Fibroblast of skin of right quadriceps (primary cell): Measurements from ENCODE around the gene RHBDD1.

ENCODE experiments used
- DNase-seq: peaks from one replicate; pipeline ENCODE4 v3.0.0-alpha.2; 2013

The RHBDD1 gene

DNA sequence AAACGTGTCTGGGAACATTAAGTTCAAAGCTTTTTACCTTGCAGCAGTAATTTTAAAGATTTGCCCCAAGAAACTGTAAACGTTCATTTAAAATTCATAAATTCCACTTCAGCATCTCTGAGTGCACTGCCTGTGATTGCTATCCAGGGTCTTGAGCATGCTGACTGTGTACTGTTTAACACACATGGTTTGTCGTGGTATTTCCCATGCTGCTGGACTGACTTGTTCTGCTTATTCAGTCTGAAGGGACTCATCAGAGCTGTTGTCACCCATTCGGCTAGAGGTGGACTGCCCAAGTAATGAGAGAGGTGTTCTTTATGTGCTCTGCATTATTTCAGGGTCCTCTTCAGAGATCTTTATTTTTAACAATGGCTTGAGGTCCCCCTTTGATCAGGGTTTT is 53.1 kb downstream of the RHBDD1 start:
- peak; percentile 21 for DNase-seq

DNA sequence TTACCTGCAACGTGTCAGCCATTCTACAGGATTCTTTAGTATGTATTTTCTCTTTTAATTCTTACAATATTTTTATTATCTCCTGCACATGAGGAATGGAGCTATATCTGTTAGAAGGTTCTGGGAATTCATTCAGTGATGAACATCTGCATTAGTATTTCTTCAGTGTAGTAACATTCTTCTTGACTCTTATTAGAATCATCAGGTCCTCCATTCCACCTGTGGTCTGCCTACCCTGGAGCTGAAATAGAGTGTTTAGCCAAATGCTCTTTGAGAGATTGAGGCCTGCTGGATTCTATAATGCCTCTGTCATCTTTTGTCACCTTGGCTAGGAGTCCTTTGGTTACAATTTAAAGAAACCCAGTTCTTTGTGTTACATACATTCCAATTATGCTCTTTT is 54.4 kb downstream of the RHBDD1 start:
- no peak for DNase-seq

DNA sequence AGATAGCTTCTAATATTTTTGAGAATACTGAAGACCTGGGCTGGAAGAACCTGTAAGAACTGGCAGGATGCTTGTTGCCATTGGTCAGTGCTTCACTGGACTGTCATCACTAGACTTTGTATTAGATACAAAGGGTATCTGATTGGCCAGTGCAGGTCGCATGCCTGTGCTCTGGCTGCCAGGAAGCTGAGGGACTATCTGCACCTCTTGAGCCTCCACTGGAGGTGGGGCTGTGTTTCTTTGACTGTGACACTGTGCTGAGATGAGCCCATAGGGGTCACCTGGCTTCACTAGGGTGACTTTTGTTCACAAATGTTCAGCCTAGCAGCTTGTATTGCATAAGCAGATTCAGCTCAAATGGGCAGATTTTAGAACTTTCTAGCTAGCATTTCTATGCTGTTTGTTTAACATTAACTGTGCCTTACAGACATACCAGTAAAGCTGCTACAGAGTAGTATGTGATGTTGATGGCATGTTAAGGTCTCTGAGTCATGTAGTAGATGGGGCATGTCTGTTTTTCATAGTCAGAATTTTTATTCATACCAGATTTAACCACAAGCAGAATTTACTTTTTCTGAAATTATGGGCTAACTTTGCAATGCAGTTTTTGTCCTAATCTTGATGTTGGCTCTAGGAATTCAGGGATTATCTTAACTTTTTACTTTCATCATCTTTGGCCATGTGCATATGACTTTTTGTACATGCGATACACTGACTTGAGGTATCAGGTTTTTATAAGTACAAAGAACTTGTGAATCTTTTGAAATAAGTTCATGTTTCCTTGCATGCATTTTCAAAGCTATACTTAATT is 56.1 kb downstream of the RHBDD1 start:
- peak; percentile 94 for DNase-seq

DNA sequence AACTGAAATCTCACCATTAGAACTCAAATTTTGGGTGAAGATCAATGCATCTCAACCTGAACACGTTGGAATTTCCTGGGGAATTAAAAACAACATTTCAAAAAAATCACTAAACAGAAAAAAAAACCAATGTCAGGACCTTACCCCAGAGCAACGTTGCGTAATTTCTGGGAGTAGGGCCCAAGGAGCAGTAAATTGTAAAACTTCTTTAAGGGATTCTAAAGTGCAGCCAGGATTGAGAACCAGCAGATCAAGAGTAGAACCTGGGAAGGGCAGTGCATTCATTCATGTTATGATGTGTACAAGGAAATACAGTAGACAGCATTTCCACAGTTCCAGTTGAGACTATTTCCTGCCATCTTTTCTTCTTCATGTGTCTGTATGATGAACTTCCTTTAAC is 56.9 kb downstream of the RHBDD1 start:
- DNase-seq, result peak; percentile 63

DNA sequence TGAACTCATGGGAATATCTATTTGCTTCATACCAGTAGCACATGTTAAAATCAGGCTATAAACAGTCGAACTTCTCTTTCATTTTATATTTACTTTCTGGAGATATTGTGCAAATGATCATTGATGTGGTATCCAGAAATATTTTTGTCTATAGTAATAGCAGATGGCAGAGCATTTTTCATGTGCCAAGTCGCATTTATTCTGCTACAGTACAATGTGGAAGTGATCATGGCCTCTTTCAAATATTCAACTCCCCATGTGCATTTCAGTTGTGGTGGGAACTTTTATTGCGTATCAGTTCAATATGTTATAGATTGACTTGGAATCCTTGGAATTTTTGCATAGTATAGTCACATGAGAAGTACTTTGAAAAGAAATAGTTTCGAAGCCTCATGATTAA is 57.4 kb downstream of the RHBDD1 start:
- DNase-seq, result peak; percentile 97

DNA sequence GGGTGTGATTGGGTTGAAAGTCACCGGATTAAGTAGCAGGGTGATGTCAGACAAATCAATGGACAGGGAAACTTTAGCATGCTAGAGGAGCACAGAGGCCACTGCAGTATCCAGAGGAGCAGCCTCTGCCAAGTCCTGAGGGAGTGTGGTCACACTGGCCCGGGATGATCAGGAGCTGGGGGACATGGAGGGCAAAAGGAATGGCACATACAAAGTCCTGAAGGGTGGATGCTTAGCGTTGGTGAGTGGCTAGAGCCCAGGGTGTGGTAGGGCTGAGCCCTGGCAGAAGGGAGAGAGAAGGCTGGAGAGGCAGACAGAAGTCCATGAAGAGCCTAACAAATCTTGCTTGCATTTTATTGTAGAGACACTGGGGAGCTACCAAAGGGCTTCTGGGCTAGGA is 58.9 kb downstream of the RHBDD1 start:
- no peak for DNase-seq

DNA sequence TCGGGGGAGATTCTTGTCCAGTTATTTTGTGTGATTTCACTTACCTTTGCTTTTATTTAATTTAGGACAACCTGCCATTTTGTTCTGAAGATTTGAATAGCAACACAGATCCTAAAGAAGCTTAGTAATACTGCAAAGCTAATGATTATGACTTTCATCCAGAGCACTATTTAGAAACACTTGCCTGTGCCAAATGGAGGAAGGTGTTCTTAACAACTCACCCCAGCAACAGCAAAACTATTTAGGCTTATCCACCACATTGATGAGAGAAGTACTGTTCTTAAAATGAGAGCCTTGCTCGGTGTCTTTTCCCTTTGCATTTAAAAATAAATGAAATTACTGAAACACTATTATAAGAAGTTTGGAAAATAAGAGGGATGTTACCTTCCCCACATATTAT is 59.7 kb downstream of the RHBDD1 start:
- no peak for DNase-seq

DNA sequence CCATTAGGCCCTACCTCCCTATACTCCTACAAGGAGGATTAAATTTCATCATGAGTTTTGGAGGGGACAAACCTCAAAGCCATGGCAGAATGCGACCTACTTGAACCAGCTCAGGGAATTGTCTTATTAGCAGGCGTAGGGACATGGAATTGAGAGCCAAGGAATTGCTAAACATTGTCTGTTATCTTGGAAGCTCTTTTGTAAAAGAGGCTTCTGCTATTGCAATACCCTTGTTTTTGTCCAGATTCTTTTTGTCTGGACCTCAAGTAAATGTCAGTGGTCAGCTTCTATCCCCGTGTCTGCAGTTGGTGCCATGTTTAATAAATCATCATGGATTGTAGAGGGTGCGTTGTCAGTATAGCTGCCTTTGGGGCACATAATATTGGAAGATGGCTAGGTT is 62.3 kb downstream of the RHBDD1 start:
- DNase-seq, result no peak

DNA sequence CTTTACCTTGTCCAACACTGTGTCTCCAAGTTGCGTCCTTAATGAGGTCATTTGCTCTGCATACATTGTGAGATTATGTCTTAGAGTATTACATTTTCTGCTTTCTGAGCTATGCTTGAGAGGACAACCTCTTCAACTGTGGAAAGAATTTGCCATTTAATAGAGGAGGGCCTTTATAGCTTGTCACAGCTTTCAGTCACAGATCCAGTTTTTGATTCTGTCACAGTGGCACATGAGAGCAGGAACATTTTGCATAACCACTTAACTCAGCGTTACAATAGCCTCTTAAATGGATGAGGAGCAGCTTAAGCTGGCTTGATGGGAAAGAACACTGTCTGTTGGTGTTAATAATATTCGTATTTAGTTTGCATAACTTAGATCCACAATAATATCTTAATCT is 63.0 kb downstream of the RHBDD1 start:
- no peak for DNase-seq

DNA sequence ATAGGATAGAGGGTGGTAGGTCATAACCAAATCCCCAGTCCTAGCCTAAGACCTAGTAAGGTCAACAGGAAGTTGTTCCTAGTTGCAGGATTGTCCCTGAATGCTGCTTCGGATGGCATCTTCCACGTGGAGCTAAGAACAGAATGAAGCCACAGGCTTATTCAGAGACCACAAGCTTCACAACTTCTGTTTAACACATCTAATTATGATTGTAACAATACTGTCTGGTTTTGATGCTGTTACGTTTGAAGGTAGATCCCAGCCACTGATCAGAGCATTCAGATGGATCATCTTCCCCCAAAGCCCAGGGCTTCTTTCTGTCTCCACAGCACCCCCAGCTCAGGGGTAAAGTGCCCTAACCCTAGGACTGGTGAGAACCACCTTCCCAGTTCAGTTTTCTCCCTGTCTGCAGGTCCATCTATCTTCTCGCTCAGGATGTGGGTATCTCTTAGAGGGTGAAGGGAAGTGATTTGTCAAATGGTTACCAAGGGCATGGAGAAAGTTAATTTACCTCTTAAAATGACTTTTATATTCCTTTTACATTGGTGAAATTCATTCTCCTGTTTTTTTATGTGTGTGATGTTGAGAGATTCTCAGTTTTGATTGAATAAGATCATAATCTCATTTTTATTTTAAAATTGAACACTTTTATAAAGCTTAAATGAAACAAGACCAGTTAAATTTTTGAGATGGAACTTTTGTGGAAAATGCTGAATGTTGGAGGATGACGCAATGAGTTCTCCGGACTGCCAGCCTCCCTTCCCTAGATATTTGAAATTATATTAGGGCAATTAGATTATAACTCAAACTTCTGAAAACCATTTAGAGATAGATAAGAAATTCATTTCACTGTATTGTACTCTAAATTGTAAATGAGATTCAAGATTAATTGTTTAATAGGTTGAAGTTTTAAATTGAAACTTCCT is 66.5 kb downstream of the RHBDD1 start:
- DNase-seq, result no peak

DNA sequence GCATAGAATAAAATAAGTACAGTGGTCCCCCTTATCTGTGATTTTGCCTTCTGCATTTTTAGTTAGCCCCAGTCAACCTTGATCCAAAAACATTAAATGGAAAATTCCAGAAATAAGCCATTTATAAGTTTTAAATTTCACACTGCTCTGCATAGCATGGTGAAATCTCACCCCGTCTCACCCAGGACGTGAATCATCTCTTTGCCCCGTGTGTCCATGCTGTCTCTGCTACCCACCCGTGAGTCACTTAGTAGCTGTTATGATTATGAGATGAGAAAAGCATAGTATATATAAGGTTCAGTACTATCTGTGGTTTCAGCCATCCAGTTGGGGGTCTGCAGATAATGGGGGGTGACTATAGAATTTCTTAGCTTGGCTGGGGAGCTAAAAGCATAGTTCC is 67.3 kb downstream of the RHBDD1 start:
- DNase-seq, result peak; percentile 84

DNA sequence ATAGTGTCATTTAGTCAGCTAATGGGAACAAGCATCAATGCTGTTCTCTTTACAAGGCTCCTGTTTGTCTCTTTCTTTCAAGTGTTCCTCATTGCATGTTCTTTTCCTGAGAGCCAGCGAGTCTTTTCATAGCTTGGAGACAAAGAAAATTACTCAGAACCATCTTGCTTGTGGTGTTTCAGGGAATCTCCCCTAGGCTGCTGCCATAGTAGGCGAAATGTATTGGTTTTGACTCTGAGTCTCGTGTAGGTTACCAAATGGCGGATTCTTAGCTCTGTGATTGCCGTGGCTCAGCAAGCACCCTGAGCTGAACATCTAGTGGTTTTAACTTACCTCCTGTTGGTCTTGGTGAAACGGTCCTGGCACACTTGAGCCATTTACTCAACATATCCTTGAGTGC is 68.7 kb downstream of the RHBDD1 start:
- DNase-seq, result no peak

DNA sequence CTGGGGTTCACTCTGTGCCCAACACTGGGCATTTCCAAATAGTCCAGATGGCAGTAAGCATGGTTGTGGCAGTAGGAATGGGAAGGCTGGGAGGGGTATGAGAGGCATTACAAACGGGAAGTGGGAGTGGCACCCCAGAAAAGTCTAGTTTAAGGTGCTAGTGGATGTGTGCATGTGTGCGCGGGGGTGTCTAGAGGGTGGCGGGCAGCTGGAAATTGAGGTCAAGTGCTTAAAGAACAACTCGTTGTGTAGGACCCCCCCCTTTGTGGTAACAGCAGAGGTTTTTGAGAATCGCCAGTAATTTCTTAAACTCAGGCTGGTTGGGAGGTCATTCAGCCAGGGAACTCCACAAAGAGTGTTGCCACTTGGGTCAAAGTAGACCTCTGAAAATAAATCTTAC is 69.9 kb downstream of the RHBDD1 start:
- DNase-seq, result no peak

DNA sequence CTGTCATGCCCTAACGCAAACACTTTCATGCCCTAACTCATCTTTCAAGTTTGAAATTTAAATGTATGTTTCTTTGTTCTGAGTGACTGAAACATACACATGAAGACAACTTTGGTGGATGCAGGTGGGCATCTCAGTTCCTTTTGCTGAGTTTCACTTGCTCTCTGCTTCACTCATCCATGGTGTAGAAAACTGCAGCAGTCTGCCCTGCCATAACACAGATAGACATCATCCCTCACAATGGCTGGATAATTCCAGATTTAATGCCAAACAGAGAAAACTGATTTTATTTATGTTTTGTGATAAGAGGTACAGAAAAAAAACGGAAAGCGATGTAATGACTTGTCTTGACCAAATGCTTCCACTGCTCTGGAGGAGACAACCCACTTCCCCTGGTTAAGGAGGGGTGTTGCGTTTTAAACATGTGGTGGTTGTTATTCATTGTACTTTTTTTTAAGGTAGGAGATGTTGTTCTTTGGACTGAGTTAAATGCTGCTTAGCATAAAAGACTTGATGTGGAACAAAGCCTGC is 70.4 kb downstream of the RHBDD1 start:
- DNase-seq, result no peak

DNA sequence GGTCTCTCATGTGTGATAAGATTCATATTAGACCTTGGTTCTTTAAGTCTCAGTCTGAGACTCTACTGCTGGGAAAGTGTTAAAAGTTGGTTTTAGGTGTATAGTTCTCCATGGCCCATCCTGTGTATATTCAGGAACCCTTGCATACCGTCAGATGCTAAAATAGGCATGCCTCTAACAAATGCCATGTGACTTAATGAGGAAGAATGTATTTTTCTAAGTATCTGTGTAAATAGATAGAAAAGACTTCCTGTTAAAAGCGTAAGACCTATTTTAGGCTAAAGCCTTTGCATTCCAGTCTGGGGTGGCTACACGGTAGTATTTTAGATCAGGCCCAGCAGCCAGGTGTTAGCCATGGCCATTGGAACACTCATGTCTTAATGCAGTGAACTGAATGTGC is 73.3 kb downstream of the RHBDD1 start:
- peak; percentile 17 for DNase-seq

DNA sequence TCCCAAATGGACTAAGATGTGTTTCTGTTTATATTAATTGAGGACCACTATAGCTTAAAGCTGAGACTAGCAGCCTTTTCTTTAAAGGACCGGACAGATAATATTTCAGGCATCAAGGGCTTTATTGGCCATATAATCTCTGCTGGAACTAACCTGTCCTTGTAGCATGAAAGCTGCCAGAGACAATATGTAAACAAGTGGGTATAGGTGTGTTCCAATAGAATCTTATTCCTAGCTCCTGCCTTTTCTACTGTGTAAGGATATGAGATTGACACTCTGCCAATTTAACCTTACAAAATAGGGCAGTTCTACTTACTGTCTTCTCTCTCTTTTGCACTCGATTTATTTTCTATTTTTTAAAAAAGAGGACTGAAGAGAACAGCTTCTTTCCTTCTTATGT is 74.0 kb downstream of the RHBDD1 start:
- DNase-seq, result no peak

DNA sequence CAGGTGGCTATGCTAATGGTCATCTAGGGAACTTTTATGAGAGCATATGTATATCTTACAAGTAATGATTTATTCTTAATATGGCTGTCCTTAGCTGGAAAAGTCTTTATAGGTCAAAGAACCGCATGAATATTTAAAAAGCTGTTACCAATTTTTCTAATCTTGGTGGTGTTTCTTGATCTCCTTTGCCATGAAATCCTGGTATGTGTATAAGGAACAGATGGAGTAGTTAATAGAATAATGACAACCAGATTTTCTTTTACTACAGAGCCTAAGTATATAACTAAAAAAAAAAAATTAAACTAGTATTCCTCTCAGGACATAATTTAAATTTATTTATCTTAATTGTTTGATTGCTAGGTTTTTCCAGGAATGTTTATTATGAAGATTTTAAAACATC is 74.5 kb downstream of the RHBDD1 start:
- DNase-seq, result no peak

DNA sequence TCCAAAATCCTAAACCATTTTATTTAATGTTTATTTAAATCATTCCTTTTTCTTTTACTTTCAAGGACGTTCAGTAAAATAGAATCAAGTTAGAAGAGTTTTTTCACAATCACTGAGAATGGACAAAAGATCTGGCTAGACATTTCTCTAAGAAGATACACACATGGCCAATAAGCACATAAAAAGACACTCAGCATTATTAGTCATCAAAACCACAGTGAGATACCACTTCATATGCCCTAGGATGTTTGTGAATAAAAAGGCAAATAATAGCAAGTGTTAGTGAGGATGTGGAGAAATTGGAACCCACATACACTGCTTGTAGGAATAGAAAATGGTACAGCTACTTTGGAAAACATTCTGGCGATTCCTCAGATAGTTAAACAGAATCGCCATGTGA is 76.1 kb downstream of the RHBDD1 start:
- peak; percentile 62 for DNase-seq

DNA sequence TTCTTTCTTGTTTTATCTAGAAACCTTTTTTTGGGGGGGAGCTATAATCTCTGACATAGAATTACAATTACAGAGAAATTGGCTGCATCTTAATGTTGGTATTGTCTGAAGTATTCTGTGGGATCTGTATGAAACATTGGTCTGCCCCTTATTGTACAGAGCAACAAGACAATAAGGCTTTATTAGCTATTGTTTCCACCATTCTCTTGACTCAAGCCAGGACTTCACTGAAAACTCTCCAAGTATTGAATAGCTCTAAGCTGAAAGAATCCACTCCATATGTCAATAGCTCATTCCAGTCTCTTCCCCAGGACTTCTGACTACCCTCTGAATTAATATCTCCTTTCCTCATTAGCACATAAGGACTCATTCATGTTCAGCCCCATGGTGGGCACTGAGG is 77.8 kb downstream of the RHBDD1 start:
- no peak for DNase-seq

DNA sequence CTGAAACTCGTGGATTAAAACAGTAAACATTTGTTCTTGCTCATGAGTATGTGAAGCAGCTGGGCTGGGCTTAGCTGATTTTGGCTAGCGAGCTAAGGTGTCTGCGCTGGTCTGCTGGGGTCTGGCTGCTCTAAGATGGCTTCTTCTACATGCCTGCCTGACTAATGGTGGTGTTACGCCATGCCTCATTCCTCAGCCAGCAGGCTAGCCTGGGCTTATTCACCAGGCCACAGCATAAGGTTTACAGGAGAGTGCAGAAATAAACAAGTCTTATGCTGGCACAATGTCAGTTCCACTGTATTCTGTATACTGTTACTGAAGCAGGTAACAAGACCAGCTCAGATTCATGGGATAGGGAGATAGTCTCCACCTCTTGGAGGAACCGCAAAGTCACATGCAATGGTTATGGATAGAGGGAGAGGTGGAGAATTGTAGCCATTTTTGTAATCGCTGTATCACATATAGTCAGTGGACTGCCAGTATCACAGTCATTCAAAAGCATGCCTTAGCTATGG is 80.0 kb downstream of the RHBDD1 start:
- peak; percentile 55 for DNase-seq

DNA sequence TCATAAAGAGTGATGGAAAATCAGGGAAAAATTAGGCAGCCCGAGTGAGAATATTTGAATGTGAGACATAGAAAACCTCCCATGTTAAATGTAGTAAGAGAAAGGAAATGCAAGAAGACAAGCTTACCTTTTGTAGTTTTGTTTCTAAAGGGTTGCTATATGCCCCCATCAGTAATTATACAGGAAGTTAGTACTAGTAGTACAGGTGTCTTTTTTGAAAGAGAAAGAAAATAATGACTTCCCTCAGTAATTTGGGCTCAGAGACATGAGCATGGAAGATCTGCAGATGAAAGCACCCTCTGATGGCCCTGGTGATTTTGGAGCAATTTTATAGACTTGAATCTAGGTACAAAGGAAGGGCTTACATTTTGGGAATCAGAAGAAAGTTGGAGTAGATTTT is 80.8 kb downstream of the RHBDD1 start:
- no peak for DNase-seq

DNA sequence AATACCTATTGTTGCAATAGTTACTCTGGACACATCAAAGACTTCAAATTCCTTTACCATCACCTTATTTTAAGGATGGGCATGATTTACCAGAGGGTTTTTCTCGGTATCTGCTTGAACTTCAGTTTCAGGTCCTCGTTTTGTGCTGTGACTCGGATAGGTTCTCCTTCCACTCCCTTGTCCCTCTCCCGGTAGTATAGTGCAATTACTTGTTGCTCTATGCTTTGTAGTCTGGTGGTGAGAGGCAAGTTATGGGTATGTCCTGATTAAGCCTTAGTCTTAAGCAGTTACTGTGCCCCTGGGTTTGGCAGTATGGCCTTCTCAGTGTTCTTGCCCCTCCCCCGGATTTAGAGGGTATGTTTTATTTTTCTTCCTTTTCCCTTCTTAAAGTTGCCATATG is 96.6 kb downstream of the RHBDD1 start:
- DNase-seq, result no peak

DNA sequence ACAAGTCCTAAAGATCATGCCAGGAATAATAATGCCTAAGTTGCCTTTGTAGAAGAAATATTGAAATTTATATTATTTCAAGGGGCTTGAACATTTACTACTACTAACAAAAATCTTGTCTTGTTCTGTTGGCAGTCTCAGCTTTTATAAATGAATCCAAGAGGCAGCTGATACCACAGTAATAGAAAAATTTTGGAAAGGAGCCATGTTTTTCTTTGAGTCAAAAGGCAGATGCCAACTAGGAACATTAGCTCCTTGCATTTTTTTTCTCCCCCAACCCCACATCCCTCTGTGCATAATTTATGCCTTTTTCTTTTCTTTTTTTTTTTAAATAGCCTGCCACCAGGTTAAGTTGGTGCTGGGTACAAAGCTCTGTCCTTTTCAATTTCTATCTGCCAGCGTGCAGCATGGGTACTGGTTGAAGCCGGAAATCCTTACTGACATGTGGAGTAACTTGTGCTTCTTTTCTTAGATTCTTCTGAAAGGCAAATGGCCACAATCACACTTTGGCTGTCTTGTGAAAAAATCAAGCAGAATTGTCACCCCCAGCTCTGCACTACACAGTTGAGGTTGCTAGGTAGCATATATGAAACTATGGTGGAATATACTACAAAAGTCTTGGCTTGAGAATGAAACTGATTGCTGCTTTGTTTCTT is 98.8 kb downstream of the RHBDD1 start:
- no peak for DNase-seq
